Measurements from ENCODE around the gene HSPD1. TPM values are rescaled to one million over a fixed set of nuclear protein-coding genes. Genes with fewer than 3 reads are reported as not detected.
A peak's percentile ranks its signal among the peaks of the same experiment; 100 is the strongest.
"Not testable (repeated sequence)": the region's sequence is repeated elsewhere in the genome, so short reads cannot be mapped to it uniquely, and the experiment has no call there.

The HSPD1 gene
- total RNA-seq, 1 experiment from 2014 or later, result 877 TPM

GRCh38 chr2:197453123-197453913 is 46.3 kb downstream of the HSPD1 start, which contains the start of gene COQ10B:
TSS of gene COQ10B (plus strand) at chr2:197453552. CDS start at chr2:197453561, 9 bp downstream.
- peak within 1 kb of the TSS; percentile 92 for H3K4me3 Mint-ChIP-seq (ENCODE audit: unreplicated experiment)
- ChIA-PET POLR2A (interaction anchor here (0.5 to 4.0 kb wide), 13 partner anchors 9 to 550 kb away, joined by 3 to 64 read pairs (median 3); partner anchors contain the start of genes HSPD1, HSPE1, MARS2 and MOB4), CTCF (interaction anchor here (0.7 to 1.1 kb wide), 4 partner anchors 45 to 147 kb away, joined by 3 to 6 read pairs (median 4); partner anchors contain the start of genes HSPD1, HSPE1 and MOB4)
- DNase-seq, result peak; percentile 99 to 100
- no peaks in the 10 kb centered on the region; the same call in 1 of the 2 replicates for H3K9me3 ChIP-seq
- H3K4me1 ChIP-seq, result peaks cover 16% of the 10 kb centered on the region
- TF ChIP-seq, protein P1, sequence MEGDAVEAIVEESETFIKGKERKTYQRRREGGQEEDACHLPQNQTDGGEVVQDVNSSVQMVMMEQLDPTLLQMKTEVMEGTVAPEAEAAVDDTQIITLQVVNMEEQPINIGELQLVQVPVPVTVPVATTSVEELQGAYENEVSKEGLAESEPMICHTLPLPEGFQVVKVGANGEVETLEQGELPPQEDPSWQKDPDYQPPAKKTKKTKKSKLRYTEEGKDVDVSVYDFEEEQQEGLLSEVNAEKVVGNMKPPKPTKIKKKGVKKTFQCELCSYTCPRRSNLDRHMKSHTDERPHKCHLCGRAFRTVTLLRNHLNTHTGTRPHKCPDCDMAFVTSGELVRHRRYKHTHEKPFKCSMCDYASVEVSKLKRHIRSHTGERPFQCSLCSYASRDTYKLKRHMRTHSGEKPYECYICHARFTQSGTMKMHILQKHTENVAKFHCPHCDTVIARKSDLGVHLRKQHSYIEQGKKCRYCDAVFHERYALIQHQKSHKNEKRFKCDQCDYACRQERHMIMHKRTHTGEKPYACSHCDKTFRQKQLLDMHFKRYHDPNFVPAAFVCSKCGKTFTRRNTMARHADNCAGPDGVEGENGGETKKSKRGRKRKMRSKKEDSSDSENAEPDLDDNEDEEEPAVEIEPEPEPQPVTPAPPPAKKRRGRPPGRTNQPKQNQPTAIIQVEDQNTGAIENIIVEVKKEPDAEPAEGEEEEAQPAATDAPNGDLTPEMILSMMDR (IDR thresholded peaks at IDR 0.05; ENCODE audit: insufficient read depth in 1 of 2, low read depth in 1 of 2, low read length in 1 of 2, severe bottlenecking in 1 of 2, unreplicated experiment in 1 of 2), result peak in 1 of 2 experiments; percentile 46
- no peaks in the 10 kb centered on the region for H3K27me3 Mint-ChIP-seq (ENCODE audit: insufficient read depth, unreplicated experiment)
- peaks cover 17% of the 10 kb centered on the region for H3K4me1 Mint-ChIP-seq (ENCODE audit: low read depth, unreplicated experiment)
- peaks cover 29% of the 10 kb centered on the region for H3K36me3 Mint-ChIP-seq (ENCODE audit: insufficient read depth, unreplicated experiment)
- no peaks in the 10 kb centered on the region for H3K27me3 ChIP-seq (replicated peaks; ENCODE audit: control insufficient read depth, insufficient read depth, low read length)
- H3K9me3 Mint-ChIP-seq (ENCODE audit: unreplicated experiment), result no peaks in the 10 kb centered on the region
- H3K4me3 ChIP-seq (ENCODE audit: low read depth, low read length), result peak within 1 kb of the TSS; percentile 71
- no peaks in the 10 kb centered on the region for H3K36me3 ChIP-seq (ENCODE audit: control insufficient read depth, insufficient read depth, low read length)
- H3K27ac Mint-ChIP-seq (ENCODE audit: unreplicated experiment), result peak within 1 kb of the TSS; percentile 98
- BruUV-seq (replicated peaks), result no TSS peak
- intact Hi-C loops (cut with micrococcal nuclease; ENCODE audit: unreplicated experiment), result loop anchor here (1.0 to 10.0 kb wide), 5 partner anchors 8 to 251 kb away; partner anchors contain the start of genes HSPE1, MARS2 and SF3B1

- TSS peak; percentile 83 for BruUV-seq (replicated peaks)
- Mint-ChIP-seq H3K4me1 (ENCODE audit: low read depth, unreplicated experiment) (peaks cover 12% of the 10 kb centered on the region), H3K27ac (ENCODE audit: unreplicated experiment) (peak overlapping the region; percentile 98), H3K27me3 (ENCODE audit: insufficient read depth, unreplicated experiment) (no peaks in the 10 kb centered on the region), H3K36me3 (ENCODE audit: insufficient read depth, unreplicated experiment) (peaks cover 29% of the 10 kb centered on the region), H3K4me3 (ENCODE audit: unreplicated experiment) (peak overlapping the region; percentile 92), H3K9me3 (ENCODE audit: unreplicated experiment) (no peaks in the 10 kb centered on the region)
- CTCF ChIA-PET, result interaction anchor here (0.7 to 1.1 kb wide), 4 partner anchors 46 to 147 kb away, joined by 3 to 6 read pairs (median 4); partner anchors contain the start of genes HSPD1, HSPE1 and MOB4
- TF ChIP-seq, protein P1 (IDR thresholded peaks at IDR 0.05; ENCODE audit: insufficient read depth in 1 of 2, low read depth in 1 of 2, low read length in 1 of 2, severe bottlenecking in 1 of 2, unreplicated experiment in 1 of 2), result no peak
- intact Hi-C loops (cut with micrococcal nuclease; ENCODE audit: unreplicated experiment), result loop anchor here (1.0 to 10.0 kb wide), 5 partner anchors 9 to 252 kb away; partner anchors contain the start of genes HSPE1, MARS2 and SF3B1
- Histone ChIP-seq H3K4me3 (ENCODE audit: low read depth, low read length) (peak overlapping the region; percentile 47), H3K36me3 (ENCODE audit: control insufficient read depth, insufficient read depth, low read length) (no peaks in the 10 kb centered on the region), H3K9me3 (no peaks in the 10 kb centered on the region; the same call in 1 of the 2 replicates), H3K27me3 (replicated peaks; ENCODE audit: control insufficient read depth, insufficient read depth, low read length) (no peaks in the 10 kb centered on the region), H3K4me1 (peaks cover 16% of the 10 kb centered on the region)
- DNase-seq, result no peak
- POLR2A ChIA-PET, result interaction anchor here (0.5 to 4.0 kb wide), 13 partner anchors 8 to 549 kb away, joined by 3 to 64 read pairs (median 3); partner anchors contain the start of genes HSPD1, HSPE1, MARS2 and MOB4
Measured at GRCh38 chr2:197452754-197453122, 46.9 kb downstream of the HSPD1 start.

- Mint-ChIP-seq H3K4me1 (ENCODE audit: low read depth, unreplicated experiment) (peaks cover 12% of the 10 kb centered on the region), H3K4me3 (ENCODE audit: unreplicated experiment) (peak overlapping the region; percentile 92), H3K36me3 (ENCODE audit: insufficient read depth, unreplicated experiment) (peaks cover 29% of the 10 kb centered on the region), H3K27ac (ENCODE audit: unreplicated experiment) (peak overlapping the region; percentile 98)
- POLR2A ChIA-PET, result interaction anchor here (0.9 to 4.0 kb wide), 4 partner anchors 9 to 254 kb away, joined by 3 to 64 read pairs (median 12); partner anchors contain the start of genes HSPD1, HSPE1, MARS2 and SF3B1
- H3K9me3 Mint-ChIP-seq (ENCODE audit: unreplicated experiment); H3K9me3 ChIP-seq; CTCF ChIA-PET; H3K36me3 ChIP-seq (ENCODE audit: control insufficient read depth, insufficient read depth, low read length); H3K27me3 Mint-ChIP-seq (ENCODE audit: insufficient read depth, unreplicated experiment); H3K4me3 ChIP-seq (ENCODE audit: low read depth, low read length); H3K27me3 ChIP-seq (replicated peaks; ENCODE audit: control insufficient read depth, insufficient read depth, low read length); BruUV-seq (replicated peaks): not testable (repeated sequence)
- intact Hi-C loops (cut with micrococcal nuclease; ENCODE audit: unreplicated experiment), result loop anchor here (10.0 kb wide), 1 partner anchor 254 kb away; the partner anchor contains the start of gene MARS2
- DNase-seq, result peak; percentile 53 to 64
- H3K4me1 ChIP-seq, result peaks cover 16% of the 10 kb centered on the region
Measured at GRCh38 chr2:197450935-197451358, 48.7 kb downstream of the HSPD1 start.

Measured in Caco-2 (cell line).